NCI-H2196 treated with DMSO at 0.1 percent for 48 hours (cell line): ENCODE measurements around the gene GBF1.

ENCODE experiments used
- DNase-seq: peaks from one replicate; lab custom pipeline; 2025; ENCODE audit not compliant: unreplicated experiment; lab: John Stamatoyannopoulos, UW

The GBF1 gene

DNA sequence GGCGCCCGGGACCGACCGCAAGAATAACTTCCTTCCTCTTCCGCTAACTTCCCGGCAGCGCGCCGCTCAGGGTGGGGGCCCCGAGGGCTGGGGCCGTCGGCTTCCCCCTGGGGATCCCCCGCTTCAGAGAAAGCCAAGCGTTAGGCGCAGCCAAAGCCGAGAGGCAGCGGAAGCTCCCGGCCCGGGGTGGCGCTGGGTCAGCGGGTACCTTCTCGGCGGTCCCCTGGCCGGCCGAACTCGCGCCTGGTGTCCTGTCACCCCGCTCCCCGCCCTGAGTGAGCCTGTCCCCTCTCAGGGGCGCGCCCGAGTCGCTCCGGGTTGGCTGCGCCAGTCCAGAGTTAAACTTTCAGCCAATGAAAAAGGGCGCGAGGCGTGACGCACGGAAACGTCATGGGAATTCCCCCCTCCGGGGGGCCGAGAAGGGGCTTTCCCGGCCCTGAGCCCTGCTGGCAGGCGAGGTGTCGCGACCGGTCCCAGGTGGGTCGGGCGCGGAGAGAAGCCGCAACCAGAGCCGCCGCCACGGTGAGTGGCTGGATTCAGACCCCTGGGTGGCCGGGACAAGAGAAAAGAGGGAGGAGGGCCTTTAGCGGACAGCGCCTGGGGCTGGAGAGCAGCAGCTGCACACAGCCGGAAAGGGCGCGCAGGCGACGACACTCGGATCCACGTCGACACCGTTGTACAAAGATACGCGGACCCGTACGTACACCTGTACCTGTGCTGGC is 148.9 kb downstream of the GBF1 start:
- peak; percentile 42 for DNase-seq

DNA sequence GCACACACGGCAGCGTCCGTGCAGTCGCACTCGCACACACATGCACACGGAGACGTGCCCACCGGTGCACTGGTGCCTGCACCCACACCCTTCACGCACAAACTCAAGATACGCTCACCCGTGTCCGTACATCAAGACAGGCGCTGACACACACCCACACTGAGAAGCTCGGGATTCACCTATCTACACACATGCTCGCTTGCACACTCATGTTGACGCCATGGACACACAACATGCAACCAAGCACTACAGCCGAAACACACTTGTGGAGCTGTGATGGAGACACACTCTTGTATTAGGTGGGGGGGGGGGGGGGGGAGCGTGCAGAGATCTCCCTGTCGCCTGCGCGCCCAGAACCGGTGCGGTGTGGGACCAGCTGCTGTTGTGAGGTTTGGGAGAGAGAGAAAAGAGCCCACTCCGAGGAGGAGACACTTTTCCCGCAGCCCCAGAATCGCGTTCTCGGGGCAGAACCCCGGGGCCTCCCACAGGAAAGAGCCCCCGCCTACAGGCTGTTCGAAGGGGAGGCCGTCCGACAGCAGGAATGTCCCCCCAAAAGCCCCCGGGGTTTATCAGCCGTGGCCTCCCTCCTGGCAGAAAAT is 149.6 kb downstream of the GBF1 start:
- DNase-seq = no peak

DNA sequence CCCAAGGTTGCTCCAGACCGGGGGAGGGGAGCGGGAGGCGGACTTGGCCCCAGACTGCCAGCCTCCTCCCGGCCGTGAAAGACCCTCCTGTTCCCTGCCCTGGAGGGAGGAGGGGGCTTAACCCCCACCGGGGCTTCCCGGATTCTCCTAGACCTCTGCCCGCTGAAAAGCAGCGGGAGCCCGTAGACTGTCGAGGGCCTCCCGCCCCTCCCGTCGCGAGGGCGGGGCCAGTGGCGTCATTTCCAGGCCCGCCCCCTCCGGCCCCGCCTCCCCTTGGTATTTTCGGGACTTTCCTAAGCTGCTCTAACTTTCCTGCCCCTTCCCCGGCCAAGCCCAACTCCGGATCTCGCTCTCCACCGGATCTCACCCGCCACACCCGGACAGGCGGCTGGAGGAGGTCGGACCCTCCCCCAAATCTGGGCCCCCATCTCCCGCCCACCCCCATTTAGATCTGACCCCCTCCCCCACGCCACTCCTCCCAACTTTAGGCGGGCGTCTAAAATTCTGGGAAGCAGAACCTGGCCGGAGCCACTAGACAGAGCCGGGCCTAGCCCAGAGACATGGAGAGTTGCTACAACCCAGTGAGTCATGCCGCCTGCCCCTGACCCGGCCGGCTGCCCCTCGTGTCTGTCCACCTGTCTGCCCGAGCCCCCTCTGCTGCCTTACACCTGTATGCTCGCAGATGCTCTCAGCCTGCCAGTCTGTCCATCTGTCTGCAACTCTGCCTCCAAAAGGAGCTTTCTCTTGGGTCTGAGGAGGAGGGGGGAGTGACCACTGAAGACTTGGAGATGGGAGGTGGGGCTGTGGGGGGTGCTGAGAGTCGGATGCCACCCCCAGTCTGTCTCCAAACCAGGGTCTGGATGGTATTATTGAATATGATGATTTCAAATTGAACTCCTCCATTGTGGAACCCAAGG is 150.3 kb downstream of the GBF1 start, which contains the start of gene NFKB2:
NFKB2 (plus strand) TSS at position 306 of the 917 bp plus-strand sequence; CDS start at position 561, 255 bp downstream.
- DNase-seq = peak; percentile 22

DNA sequence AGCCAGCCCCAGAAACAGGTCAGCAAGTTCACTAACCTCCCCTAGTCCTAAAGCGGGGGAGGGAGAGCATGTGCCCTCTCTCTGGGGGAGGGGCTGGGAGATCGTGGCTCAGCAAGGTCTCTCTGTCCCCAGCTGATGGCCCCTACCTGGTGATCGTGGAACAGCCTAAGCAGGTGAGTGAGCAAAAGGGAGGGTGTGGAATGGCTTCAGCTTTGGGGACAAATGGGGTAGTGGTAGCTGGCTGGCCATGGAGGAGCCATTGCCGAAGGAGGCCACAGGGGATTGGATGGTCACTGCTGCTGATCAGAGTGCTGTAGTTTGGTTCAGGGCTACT is 151.0 kb downstream of the GBF1 start:
- DNase-seq = no peak

DNA sequence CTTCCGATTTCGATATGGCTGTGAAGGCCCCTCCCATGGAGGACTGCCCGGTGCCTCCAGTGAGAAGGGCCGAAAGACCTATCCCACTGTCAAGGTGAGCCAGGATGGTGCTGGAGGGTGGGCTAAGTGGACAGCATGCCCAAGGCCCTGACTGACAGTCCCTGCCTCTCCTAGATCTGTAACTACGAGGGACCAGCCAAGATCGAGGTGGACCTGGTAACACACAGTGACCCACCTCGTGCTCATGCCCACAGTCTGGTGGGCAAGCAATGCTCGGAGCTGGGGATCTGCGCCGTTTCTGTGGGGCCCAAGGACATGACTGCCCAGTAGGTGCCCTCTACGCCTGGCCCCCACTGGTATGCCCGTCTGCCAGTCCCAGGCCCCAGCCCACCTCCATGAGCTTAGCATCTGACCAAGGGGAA is 151.4 kb downstream of the GBF1 start:
- no peak for DNase-seq

DNA sequence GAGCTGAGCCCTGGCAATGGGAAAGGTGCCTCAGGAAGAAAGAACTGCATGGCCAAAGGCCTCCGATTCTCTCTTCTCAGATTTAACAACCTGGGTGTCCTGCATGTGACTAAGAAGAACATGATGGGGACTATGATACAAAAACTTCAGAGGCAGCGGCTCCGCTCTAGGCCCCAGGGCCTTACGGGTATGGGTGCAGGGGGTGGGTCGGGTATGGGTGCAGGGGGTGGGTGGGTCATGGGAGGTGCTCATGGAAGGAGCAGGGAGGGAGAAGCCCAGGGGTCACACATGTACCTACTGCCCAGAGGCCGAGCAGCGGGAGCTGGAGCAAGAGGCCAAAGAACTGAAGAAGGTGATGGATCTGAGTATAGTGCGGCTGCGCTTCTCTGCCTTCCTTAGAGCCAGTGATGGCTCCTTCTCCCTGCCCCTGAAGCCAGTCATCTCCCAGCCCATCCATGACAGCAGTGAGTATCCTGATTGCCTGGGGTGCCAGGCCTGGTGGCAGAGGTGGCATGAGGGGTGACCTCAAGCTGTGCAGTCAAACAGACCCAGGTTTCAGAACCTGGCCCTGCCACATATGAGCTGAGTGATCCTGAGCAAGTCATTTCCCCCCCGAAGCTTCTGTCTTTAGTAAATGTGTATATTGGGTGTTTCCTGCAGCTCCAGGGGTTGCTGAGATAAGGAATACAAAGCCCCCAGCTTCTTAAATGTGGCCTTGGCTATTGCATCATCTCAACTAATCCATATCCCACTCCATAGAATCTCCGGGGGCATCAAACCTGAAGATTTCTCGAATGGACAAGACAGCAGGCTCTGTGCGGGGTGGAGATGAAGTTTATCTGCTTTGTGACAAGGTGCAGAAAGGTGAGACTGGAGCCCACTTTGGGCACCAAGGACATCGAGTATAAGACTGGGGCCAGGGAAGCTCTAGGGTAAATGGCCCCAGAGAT is 152.2 kb downstream of the GBF1 start:
- no peak for DNase-seq

GRCh38 chr10:102398172-102399020 is 153.1 kb downstream of the GBF1 start:
- no peak for DNase-seq

- DNase-seq = peak; percentile 34
Measured at GRCh38 chr10:102399217-102400021, 154.1 kb downstream of the GBF1 start.

DNA sequence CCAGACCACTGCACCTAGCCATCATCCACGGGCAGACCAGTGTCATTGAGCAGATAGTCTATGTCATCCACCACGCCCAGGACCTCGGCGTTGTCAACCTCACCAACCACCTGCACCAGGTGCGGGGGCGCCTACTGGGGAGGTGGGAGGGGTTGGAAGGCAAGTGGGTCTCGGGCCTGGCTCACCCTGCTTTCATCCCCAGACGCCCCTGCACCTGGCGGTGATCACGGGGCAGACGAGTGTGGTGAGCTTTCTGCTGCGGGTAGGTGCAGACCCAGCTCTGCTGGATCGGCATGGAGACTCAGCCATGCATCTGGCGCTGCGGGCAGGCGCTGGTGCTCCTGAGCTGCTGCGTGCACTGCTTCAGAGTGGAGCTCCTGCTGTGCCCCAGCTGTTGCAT is 154.7 kb downstream of the GBF1 start:
- DNase-seq = no peak

- no peak for DNase-seq
Measured at GRCh38 chr10:102400598-102401341, 155.4 kb downstream of the GBF1 start.

GRCh38 chr10:102401342-102401654 is 156.0 kb downstream of the GBF1 start:
- DNase-seq = no peak

- DNase-seq = no peak
Measured at GRCh38 chr10:102401735-102402511, 156.6 kb downstream of the GBF1 start.

GRCh38 chr10:102402512-102402896 is 157.2 kb downstream of the GBF1 start:
- no peak for DNase-seq

DNA sequence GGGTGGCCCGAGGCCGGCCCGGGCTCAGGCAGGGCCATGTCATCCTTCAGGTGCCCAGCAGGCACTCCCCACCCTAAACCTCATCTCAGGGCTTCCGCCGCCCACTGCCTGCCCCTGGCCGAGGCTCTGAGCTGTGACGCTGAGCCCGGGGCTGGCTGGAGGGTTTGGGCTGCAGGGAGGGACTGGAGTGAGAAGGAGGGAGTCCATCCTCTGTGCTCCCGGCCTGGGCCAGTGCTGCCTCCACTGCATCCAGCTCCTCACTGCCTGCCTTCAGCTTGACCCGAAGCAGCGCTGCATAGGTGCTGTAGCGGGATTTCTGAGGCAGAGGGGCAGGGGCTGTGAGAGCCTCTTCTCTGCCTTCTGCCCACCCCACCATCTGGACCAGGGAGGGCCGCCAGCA is 157.8 kb downstream of the GBF1 start:
- DNase-seq = no peak

GRCh38 chr10:102404361-102405107 is 159.2 kb downstream of the GBF1 start:
- no peak for DNase-seq

GRCh38 chr10:102405108-102405571 is 159.8 kb downstream of the GBF1 start:
- no peak for DNase-seq

- no peak for DNase-seq
Measured at GRCh38 chr10:102405632-102406031, 160.3 kb downstream of the GBF1 start.
